Measurements from ENCODE around the gene TTC21A.

TTC21A gene

GRCh38 chr3:39135170-39135805 lies 27.8 kb downstream of the TTC21A start:
- in situ Hi-C loops (cut with MboI; ENCODE audit: low sequenced_read_pairs) = no loop called here

DNA sequence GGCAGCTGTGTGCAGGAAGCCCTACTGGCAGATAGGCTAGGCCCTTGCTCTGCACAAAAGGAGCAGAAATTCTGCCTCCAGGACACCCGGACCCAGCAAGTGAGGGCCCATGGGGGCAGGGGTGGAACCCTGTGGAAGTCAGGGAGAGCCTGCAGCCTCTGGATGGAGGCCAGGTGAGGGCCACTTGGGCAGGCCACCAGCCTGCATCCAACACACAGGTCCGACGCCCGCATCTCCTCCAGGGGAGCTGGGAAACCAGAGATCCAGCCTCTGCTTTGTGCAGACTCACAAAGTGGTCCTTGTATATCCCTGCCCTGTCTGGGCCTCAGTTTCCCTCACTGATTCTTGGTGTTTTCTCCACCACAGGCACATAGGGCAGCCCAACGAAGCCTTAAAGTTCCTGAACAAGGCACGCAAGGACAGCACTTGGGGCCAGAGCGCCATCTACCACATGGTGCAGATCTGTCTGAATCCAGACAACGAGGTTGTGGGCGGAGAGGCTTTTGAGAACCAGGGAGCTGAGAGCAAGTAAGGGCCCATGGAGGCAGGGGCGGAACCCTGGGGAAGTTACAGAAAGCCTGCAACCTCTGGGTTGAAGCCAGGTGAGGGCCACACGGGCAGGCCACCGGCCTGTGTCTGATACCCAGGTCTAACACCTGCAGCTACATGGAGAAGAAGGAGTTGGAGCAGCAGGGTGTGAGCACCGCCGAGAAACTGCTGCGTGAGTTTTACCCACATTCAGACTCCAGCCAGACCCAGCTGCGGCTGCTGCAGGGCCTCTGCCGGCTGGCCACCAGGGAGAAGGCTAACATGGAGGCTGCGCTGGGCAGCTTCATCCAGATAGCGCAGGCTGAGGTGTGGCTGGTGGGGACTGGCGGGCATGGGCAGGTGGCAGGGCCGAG lies 29.3 kb downstream of the TTC21A start:
- in situ Hi-C loops (cut with MboI; ENCODE audit: low sequenced_read_pairs) = no loop called here

DNA sequence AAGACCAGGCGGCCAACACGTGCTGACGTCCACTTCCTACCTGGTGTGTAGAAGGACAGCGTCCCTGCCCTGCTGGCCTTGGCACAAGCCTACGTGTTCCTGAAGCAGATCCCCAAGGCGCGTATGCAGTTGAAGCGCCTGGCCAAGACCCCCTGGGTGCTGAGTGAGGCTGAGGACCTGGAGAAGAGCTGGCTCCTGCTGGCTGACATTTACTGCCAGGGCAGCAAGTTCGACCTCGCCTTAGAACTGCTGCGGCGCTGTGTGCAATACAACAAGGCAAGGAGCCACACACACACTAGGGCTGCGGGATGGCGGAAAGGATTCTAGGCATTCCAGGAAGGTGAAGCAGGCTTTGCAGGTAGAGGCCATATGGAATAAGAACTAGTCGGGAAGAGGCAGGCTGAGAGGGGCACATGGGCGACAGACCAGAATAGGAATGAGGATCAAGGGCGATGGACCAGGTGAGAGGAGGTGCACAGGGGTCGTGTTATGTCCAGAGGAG lies 30.0 kb downstream of the TTC21A start:
- in situ Hi-C loops (cut with MboI; ENCODE audit: low sequenced_read_pairs) = no loop called here

DNA sequence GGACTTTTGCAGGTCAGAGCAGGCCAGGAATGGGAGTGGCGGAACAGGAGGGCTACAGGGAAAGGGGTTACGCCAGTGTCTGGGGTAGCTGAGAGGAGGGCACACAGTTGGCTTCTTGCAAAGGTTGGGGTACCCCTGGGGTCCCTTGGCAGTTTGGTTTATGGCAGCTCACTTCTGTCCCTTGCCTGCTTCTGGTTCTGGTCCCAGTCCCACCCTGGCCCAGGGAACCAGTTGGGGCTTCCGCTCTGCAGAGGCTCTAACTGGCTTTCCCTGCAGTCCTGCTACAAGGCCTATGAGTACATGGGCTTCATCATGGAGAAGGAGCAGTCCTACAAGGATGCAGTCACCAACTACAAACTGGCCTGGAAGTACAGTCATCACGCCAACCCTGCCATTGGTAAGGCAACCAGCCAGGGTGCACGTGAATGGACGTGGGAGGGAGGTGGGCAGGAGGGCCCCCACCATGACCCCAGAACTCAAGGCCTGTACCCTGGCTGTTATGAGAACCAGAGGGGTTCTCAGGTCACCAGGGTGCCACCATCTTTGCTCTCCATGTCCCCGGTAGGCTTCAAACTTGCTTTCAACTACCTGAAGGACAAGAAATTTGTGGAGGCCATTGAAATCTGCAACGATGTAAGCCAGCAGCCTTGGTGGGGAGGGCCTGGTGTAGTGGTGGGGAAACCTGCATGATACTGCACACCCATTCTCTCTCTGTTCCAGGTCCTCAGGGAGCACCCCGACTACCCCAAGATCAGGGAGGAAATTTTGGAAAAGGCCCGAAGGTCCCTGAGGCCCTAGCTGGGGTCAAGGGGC lies 30.7 kb downstream of the TTC21A start:
- in situ Hi-C loops (cut with MboI; ENCODE audit: low sequenced_read_pairs) = no loop called here

GRCh38 chr3:39138804-39139415 lies 31.4 kb downstream of the TTC21A start:
- in situ Hi-C loops (cut with MboI; ENCODE audit: low sequenced_read_pairs) = no loop called here

DNA sequence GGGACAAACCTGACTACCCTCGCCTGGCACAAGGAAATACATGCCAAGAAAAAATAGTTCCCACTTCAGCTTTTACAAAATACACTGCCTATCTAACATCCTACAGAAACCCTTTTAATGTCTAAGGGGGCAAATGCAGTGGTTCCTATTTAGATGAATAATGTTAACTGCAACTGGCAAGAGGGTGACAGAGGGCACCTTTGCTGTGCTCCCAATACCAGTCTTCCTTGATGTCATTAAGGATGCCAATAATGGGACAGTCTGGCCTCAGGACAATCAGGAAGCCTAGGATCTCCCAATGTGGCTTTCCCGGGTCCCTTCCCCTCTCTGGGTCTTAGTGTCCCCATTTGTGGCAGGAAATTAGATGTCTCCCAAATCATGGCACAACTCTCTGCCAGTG lies 32.0 kb downstream of the TTC21A start:
- in situ Hi-C loops (cut with MboI; ENCODE audit: low sequenced_read_pairs) = no loop called here

DNA sequence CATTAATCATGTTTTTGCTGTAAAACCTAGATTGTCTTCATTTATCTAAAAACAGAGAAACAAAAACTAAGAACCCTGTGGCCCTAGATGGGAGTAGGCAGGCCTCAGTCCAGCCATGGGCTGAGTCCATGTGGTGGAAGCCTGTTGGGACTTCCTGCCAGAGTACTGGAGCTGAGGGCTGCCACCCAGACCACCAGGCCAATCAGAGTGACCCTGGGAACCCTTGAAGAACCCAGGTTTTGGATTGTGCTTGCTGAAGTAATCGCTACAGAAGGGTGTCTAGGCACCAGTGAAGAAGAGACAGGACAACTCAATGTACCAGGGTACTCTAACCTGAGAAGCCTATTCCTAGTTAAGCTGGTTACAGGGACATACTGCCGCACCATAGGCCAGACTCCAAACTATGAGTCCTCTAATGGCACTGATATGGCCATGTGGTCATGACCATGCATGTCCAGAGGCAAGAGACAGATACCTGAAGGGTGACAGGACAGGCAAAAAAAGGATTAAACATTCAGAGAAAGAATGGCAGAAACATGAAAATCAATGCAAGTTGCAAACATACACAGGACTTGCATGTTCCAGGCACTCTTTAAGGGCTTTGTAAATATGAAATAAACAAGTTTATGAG lies 33.0 kb downstream of the TTC21A start:
- in situ Hi-C loops (cut with MboI; ENCODE audit: low sequenced_read_pairs) = no loop called here

GRCh38 chr3:39141171-39141995 lies 33.9 kb downstream of the TTC21A start:
- in situ Hi-C loops (cut with MboI; ENCODE audit: low sequenced_read_pairs) = no loop called here

- in situ Hi-C loops (cut with MboI; ENCODE audit: low sequenced_read_pairs) = no loop called here
These were observed 34.6 kb downstream of the TTC21A start for GRCh38 chr3:39142067-39142466.

DNA sequence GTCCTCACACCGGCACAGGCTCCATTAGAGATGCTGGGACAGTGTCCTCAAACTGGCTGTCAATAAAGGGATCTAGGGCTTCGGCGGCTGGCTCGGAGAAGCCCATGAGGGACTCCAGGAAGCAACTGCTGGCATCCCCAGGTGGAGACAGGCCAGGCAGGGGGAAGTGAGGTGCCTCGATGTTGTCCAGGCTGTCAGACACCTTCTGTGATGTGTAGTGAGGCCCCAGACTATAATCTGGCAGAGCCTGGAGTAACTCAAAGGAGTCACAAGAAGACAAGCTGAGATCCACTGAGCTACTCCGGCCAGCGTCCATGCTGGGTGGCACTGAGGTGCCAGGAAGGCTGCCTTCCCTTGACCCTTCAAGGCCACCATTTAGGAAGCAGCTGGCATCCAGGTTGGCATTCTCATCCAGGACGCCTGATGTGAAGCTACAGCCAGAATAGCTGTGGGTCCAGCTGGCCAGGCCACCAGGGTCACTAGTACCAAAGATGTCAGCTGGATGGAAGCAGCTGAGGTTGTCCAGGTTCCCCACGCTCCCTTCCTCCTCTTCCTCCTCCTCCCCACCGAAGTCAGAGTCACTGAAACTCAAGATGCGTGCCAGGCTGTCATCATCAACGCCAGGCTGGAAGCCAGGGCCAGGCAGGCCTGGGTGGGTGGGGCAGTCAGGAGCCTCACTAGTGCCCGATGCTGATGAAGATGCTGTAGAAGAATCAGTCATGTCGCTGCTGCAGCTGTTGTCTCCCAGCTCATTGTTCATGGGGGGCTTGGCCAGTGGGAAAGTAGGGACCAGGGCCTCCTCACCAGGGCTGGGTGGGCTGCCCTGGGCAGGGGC lies 35.8 kb downstream of the TTC21A start:
- in situ Hi-C loops (cut with MboI; ENCODE audit: low sequenced_read_pairs) = no loop called here

- in situ Hi-C loops (cut with MboI; ENCODE audit: low sequenced_read_pairs) = no loop called here
These were observed 36.7 kb downstream of the TTC21A start for GRCh38 chr3:39144095-39144747.

GRCh38 chr3:39144748-39145380 lies 37.4 kb downstream of the TTC21A start:
- in situ Hi-C loops (cut with MboI; ENCODE audit: low sequenced_read_pairs) = no loop called here

- in situ Hi-C loops (cut with MboI; ENCODE audit: low sequenced_read_pairs) = no loop called here
These were observed 38.6 kb downstream of the TTC21A start for GRCh38 chr3:39146083-39146501.

- in situ Hi-C loops (cut with MboI; ENCODE audit: low sequenced_read_pairs) = no loop called here
These were observed 39.4 kb downstream of the TTC21A start for GRCh38 chr3:39146611-39147591.

GRCh38 chr3:39147711-39148434 lies 40.4 kb downstream of the TTC21A start:
- in situ Hi-C loops (cut with MboI; ENCODE audit: low sequenced_read_pairs) = no loop called here

Measured in HL-60/S4 (cell line).